ENCODE results near the gene OPA1.

OPA1 gene

GRCh38 chr3:193585530-193585929 is 7.5 kb upstream of the OPA1 start:
- TF ChIP-seq CTCF (IDR thresholded peaks at IDR 0.05; ENCODE audit: insufficient read depth, low read depth, low read length, missing control alignments) = no peak
- DNase-seq (ENCODE audit: low read depth) = no peak
- no peak overlapping the region for H3K4me3 ChIP-seq (ENCODE audit: low read depth, low read length)

GRCh38 chr3:193586526-193586925 is 6.5 kb upstream of the OPA1 start:
- no peak for TF ChIP-seq CTCF (IDR thresholded peaks at IDR 0.05; ENCODE audit: insufficient read depth, low read depth, low read length, missing control alignments)
- DNase-seq (ENCODE audit: low read depth) = no peak
- H3K4me3 ChIP-seq (ENCODE audit: low read depth, low read length) = no peak overlapping the region

- TF ChIP-seq CTCF (IDR thresholded peaks at IDR 0.05; ENCODE audit: insufficient read depth, low read depth, low read length, missing control alignments) = no peak
- H3K4me3 ChIP-seq (ENCODE audit: low read depth, low read length) = no peak overlapping the region
- DNase-seq (ENCODE audit: low read depth) = no peak
Measured at GRCh38 chr3:193589129-193589528, 3.9 kb upstream of the OPA1 start.

- DNase-seq (ENCODE audit: low read depth) = no peak
- no peak overlapping the region for H3K4me3 ChIP-seq (ENCODE audit: low read depth, low read length)
- TF ChIP-seq CTCF (IDR thresholded peaks at IDR 0.05; ENCODE audit: insufficient read depth, low read depth, low read length, missing control alignments) = no peak
Measured at GRCh38 chr3:193589616-193590015, 3.4 kb upstream of the OPA1 start.

DNA sequence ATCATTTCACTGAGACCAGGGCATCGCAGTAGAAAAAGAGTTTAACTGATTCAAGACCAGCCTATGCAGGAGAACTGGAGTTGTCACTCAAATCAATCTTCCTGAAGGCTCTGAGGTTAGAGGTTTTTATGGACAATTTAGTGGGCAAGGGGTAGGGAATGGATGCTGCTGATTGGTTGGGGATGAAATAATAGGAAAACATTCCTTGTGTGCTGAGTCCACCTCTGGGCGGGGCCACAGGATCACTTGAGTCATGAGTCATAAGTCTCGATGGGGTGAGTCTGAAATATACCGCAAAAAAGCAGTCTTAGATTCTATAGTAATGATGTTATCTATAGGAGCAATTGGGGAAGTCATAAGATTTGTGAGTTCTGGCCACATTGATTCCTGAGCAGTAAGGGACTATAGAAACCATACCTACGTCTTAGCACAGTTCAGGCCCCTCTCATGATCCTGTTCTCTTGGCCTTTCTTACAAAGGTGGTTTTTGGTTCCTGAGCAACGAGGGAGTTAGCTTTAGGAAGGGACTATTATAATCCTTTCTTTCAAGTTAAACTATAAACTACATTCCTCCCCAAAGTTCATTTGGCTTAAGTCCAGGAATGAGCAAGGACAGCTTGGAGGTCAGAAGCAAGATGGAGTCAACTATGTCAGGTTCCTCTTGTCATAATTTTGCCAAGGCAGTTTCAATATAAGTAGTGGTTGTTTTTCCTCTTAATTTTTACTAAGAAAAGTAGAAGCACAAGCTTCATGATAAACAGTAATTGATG is 2.7 kb upstream of the OPA1 start:
- H3K4me3 ChIP-seq (ENCODE audit: low read depth, low read length) = no peak overlapping the region
- TF ChIP-seq CTCF (IDR thresholded peaks at IDR 0.05; ENCODE audit: insufficient read depth, low read depth, low read length, missing control alignments) = no peak
- DNase-seq (ENCODE audit: low read depth) = no peak

- DNase-seq (ENCODE audit: low read depth) = peak; percentile 53
- peak overlapping the region; percentile 51 for H3K4me3 ChIP-seq (ENCODE audit: low read depth, low read length)
- no peak for TF ChIP-seq CTCF (IDR thresholded peaks at IDR 0.05; ENCODE audit: insufficient read depth, low read depth, low read length, missing control alignments)
Measured at GRCh38 chr3:193593668-193594030, 641 bp downstream of the OPA1 start.

Measured in GM12865 (cell line).